Gastrocnemius medialis (tissue), 4 donors: ENCODE results near the gene ZIM2. TPM values are rescaled to one million over a fixed set of nuclear protein-coding genes. Genes with fewer than 3 reads are reported as not detected.
"Not testable (repeated sequence)": the region's sequence is repeated elsewhere in the genome, so short reads cannot be mapped to it uniquely, and the experiment has no call there.

Experiments used
- ATAC-seq, 2 donors: fragments of 150-250 bp; one replicate each; pipeline ENCODE4 v1.9.1; 2016
- DNase-seq, 2 donors: peaks; one replicate each; pipeline ENCODE4 v3.0.0-alpha.2; 2019
- H3K27ac ChIP-seq, 4 donors: fragments of 200-600 bp; sonication (generic); 1 replicate in 1 of 4; 2 replicates in 3 of 4; pipeline ENCODE4 v1.5.1; 2016 to 2018; ENCODE audit warnings: mild to moderate bottlenecking in 2 of 4, moderate library complexity in 1 of 4
- H3K27me3 ChIP-seq, 3 donors: fragments of 200-600 bp; sonication (generic) in 2 of 3; 1 replicate in 1 of 3; 2 replicates in 2 of 3; pipeline versions ENCODE4 v1.5.1 to v1.6.0; 2016 to 2019; ENCODE audit warnings: mild to moderate bottlenecking in 1 of 3, moderate library complexity in 1 of 3
- H3K36me3 ChIP-seq, 2 donors: fragments of 200-600 bp; sonication (generic) in 1 of 2; one replicate each; pipeline ENCODE4 v1.5.1; 2017 to 2018
- H3K4me1 ChIP-seq, 2 donors: fragments of 200-600 bp; sonication (generic) in 1 of 2; one replicate each; pipeline ENCODE4 v1.5.1; 2016 to 2017; ENCODE audit warnings: mild to moderate bottlenecking in 2 of 2
- H3K4me3 ChIP-seq, 4 donors: fragments of 200-600 bp; sonication (generic) in 3 of 4; 1 replicate in 1 of 4; 2 replicates in 3 of 4; pipeline ENCODE4 v1.5.1; 2016 to 2019; ENCODE audit warnings: mild to moderate bottlenecking in 2 of 4
- H3K9me3 ChIP-seq, 3 donors: fragments of 200-600 bp; sonication (generic) in 2 of 3; 1 replicate in 1 of 3; 2 replicates in 2 of 3; pipeline ENCODE4 v1.5.1; 2016 to 2019
- POLR2A ChIP-seq, 2 donors: fragments of 450-650 bp; IDR thresholded peaks; one replicate each; pipeline ENCODE4 v1.6.1; 2017; ENCODE audit warnings: antibody characterized with exemption in 2 of 2, mild to moderate bottlenecking in 2 of 2, moderate library complexity in 2 of 2
- in situ Hi-C, 4 donors: fragments of 200-750 bp; cut with MboI; loops; one replicate each; pipeline versions ENCODE4 v1.15.0 to v1.8.0; 2017; ENCODE audit warnings: low sequenced_read_pairs in 4 of 4
- intact Hi-C: fragments of 100-400 bp; cut with DNase I; formaldehyde crosslinking; loops from one replicate; pipeline ENCODE4 v1.15.1; 2023; ENCODE audit warnings: low total_unique reads
- total RNA-seq, 4 donors: library from RNA; depleted of rRNA; stranded (reverse); fragments of >200 nt; gene quantifications; one replicate each; pipeline versions ENCODE4 v1.1.0 to v1.2.3, GENCODE V29; 2016
- TF ChIP-seq, protein P1 (sequence below), 5 experiments: fragments of 450-650 bp in 3 of 5; fragments of 200-600 bp in 2 of 5; sonication (generic) in 2 of 5; IDR thresholded peaks in 4 of 5; conservative IDR thresholded peaks in 1 of 5; 1 replicate in 4 of 5; 2 replicates in 1 of 5; pipeline ENCODE4 v1.5.1; 2016 to 2019; ENCODE audit warnings: antibody characterized with exemption in 5 of 5, mild to moderate bottlenecking in 3 of 5, moderate library complexity in 3 of 5

ZIM2 gene
- total RNA-seq, 4 donors from 2014 or later = 3.2 TPM; not detected in 3

DNA sequence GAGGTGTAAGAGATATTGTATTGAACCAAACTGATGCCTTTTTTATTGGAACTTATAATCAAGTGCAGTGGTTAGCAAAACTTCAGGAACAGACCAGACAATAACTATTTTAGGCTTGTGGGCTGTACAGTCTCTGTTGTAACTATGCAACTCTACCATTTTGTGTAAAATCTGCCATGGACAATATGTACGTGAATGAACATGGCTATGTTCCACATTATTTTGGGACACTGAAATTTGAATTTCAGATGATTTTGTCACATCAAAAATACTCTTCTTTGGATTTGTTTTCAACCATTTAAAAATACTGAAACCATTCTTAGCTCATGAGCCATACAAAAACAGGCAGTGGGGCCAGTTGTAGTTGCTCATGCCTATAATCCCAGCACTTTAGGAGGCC is 27.9 kb upstream of the ZIM2 start:
- H3K36me3 ChIP-seq = no peaks in the 10 kb centered on the region
- intact Hi-C loops = no loop called here
- H3K27ac ChIP-seq = no peak overlapping the region
- H3K27me3 ChIP-seq = no peaks in the 10 kb centered on the region
- TF ChIP-seq POLR2A (IDR thresholded peaks at IDR 0.05) = no peak
- TF ChIP-seq, protein P1, sequence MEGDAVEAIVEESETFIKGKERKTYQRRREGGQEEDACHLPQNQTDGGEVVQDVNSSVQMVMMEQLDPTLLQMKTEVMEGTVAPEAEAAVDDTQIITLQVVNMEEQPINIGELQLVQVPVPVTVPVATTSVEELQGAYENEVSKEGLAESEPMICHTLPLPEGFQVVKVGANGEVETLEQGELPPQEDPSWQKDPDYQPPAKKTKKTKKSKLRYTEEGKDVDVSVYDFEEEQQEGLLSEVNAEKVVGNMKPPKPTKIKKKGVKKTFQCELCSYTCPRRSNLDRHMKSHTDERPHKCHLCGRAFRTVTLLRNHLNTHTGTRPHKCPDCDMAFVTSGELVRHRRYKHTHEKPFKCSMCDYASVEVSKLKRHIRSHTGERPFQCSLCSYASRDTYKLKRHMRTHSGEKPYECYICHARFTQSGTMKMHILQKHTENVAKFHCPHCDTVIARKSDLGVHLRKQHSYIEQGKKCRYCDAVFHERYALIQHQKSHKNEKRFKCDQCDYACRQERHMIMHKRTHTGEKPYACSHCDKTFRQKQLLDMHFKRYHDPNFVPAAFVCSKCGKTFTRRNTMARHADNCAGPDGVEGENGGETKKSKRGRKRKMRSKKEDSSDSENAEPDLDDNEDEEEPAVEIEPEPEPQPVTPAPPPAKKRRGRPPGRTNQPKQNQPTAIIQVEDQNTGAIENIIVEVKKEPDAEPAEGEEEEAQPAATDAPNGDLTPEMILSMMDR (IDR thresholded peaks at IDR 0.05 in 4 of 5, conservative IDR thresholded peaks at IDR 0.05 in 1 of 5) = no peak
- DNase-seq = no peak
- no peaks in the 10 kb centered on the region for H3K4me1 ChIP-seq
- no peaks in the 10 kb centered on the region for H3K9me3 ChIP-seq
- ATAC-seq = no peak
- in situ Hi-C loops = no loop called here
- no peak overlapping the region for H3K4me3 ChIP-seq

DNA sequence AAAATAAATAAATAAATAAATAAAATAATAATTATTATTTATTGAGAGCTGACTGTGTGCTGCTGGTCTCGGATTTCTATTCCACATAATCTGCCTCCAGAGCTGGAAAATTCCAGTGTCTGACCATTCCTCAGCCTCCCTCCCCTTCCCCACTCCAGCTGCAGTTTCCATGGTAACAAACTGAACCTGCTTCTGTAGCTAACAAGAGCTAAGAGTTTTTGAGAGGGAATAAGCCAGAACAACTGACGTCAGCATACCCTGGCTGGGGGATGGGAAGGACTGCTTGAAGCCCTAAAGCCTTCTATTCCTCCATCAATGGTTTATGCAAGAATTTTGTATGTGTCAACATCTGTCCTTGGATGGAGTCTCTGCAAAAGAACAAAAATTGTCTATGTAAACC is 26.0 kb upstream of the ZIM2 start:
- Histone ChIP-seq H3K4me3 (no peak overlapping the region), H3K9me3 (no peaks in the 10 kb centered on the region), H3K27ac (no peak overlapping the region), H3K36me3 (no peaks in the 10 kb centered on the region), H3K4me1 (no peaks in the 10 kb centered on the region), H3K27me3 (no peaks in the 10 kb centered on the region)
- no peak for DNase-seq
- ATAC-seq = no peak
- in situ Hi-C loops (no loop called here), intact Hi-C loops (no loop called here)
- no peak for TF ChIP-seq POLR2A (IDR thresholded peaks at IDR 0.05)
- TF ChIP-seq, protein P1 (IDR thresholded peaks at IDR 0.05 in 4 of 5, conservative IDR thresholded peaks at IDR 0.05 in 1 of 5) = no peak

DNA sequence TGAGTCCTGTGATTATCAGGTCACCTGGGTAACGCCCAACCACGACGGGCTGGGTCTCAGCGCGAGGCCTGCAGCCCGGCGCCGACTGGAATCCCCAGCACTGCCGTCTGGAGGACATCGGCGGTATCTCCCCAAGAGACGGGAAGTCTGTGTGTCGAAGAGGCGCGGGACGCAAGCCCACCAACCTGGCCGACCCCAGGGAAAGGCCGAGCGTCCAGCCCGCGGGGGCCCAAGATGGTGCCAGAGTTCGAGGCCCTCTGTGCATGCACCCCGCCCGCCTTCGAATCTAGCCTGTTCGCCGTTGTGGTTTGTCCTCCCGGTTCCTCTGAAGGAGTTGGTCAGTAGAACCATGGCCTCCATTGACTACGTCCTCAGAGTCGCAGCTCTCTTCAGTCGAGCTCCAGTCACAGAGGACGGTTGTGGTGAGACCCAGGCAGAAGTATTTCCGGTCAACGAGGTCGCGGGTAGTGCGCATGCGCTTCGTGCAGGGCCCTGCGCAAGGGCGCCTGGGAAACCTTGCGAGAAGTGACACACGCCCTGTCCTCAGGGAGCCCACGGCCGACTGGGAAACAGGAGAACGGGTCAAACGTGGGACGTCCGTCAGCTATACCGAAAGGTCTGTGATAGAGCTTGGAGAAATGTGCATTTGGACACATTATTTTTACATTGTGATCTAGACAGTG is 24.1 kb upstream of the ZIM2 start:
- intact Hi-C loops (no loop called here), in situ Hi-C loops (no loop called here)
- H3K36me3 ChIP-seq = no peaks in the 10 kb centered on the region
- H3K4me1 ChIP-seq = no peaks in the 10 kb centered on the region
- no peaks in the 10 kb centered on the region for H3K27me3 ChIP-seq
- DNase-seq (no peak), ATAC-seq (no peak)
- H3K27ac ChIP-seq = no peak overlapping the region
- TF ChIP-seq, protein P1 (IDR thresholded peaks at IDR 0.05 in 4 of 5, conservative IDR thresholded peaks at IDR 0.05 in 1 of 5) = no peak
- TF ChIP-seq POLR2A (IDR thresholded peaks at IDR 0.05) = no peak
- H3K4me3 ChIP-seq = no peak overlapping the region
- peaks cover 0 to 5% (median 0%) of the 10 kb centered on the region in 3 donors for H3K9me3 ChIP-seq

DNA sequence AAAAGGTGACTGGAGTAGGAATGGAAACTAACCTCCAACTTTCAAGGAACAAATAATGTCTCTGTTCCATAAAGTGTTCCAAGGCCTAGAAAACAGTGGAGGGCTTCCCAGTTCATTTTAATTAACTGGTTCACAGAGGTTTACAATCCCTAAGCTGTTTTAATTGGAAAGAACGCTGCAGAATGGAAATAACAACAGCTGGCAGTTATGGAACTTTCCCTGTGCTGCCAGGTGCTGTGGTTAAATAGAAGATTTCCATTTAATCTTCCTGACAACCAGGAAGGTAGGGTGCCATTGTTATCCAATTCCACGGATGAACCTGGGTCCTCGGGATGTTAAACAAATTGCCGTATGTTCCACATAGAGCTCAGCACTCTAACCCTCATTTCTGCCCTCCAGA is 22.2 kb upstream of the ZIM2 start:
- H3K4me1 ChIP-seq = no peaks in the 10 kb centered on the region
- H3K36me3 ChIP-seq = no peaks in the 10 kb centered on the region
- intact Hi-C loops = no loop called here
- in situ Hi-C loops = no loop called here
- ATAC-seq (no peak), DNase-seq (no peak)
- no peak overlapping the region for H3K4me3 ChIP-seq
- TF ChIP-seq POLR2A (IDR thresholded peaks at IDR 0.05) = no peak
- TF ChIP-seq, protein P1 (IDR thresholded peaks at IDR 0.05 in 4 of 5, conservative IDR thresholded peaks at IDR 0.05 in 1 of 5) = no peak
- no peak overlapping the region for H3K27ac ChIP-seq
- H3K27me3 ChIP-seq = no peaks in the 10 kb centered on the region
- peaks cover 0 to 5% (median 0%) of the 10 kb centered on the region in 3 donors for H3K9me3 ChIP-seq

DNA sequence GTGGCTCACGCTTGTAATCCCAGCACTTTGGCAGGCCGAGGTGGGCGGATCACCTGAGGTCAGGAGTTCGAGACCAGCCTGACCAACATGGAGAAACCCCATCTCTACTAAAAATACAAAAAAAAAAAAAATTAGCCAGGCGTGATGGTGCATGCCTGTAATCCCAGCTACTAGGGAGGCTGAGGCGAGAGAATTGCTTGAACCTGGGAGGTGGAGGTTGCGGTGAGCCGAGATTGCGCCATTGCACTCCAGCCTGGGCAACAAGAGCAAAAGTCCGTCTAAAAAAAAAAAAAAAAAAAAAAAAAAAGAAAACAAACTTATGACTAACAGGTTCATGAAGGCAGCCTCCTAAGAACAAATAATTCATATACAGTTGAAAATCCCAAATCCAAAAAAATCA is 19.9 kb upstream of the ZIM2 start:
- DNase-seq, in situ Hi-C loops: not testable (repeated sequence)

More for the DNA sequence above, 19.9 kb upstream of the ZIM2 start:
- H3K36me3 ChIP-seq, H3K4me3 ChIP-seq, H3K27ac ChIP-seq, intact Hi-C loops, H3K27me3 ChIP-seq, H3K4me1 ChIP-seq, H3K9me3 ChIP-seq, ATAC-seq: not testable (repeated sequence)
